ENCODE measurements around the gene ASAP2.

The ASAP2 gene

DNA sequence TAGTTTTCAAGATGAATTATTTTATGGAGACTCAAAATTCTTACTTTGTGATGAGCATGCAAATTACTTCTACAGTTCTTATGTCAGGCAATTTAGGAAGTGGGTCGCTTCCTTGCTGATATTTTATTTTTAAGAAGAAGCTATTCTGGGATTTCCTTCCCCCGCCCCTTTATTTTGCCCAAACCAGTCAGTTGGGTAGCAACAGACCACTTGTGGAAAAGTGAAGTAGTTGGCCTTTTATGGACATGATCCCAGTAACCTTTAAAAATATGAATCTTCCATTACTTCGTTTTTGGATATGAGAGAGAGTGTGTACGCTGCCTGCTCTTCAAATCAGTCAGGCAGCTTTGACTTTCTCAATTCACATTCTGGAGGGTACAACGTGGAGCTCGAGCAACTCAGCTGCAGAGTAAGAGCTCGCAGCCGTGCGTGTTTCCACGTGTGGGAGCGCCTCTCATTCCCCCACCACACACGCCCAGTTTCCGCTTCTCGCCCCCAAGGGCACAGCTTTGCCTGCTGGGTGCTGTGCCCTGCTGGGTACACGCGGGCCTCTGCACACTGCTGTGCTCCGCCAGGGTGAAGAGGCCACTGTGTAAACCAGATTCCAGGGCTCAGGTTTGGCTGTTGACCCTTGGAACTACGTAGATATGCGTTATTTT, 124.1 kb downstream of the ASAP2 start:
- no peak for DNase-seq

GRCh38 chr2:9331704-9332103, 125.1 kb downstream of the ASAP2 start:
- peak; percentile 41 for DNase-seq

- no peak for DNase-seq
Measured at GRCh38 chr2:9332136-9332852, 125.7 kb downstream of the ASAP2 start.

GRCh38 chr2:9332853-9333245, 126.2 kb downstream of the ASAP2 start:
- DNase-seq = no peak

GRCh38 chr2:9333591-9334171, 127.1 kb downstream of the ASAP2 start:
- DNase-seq = peak; percentile 80

- DNase-seq = no peak
Measured at GRCh38 chr2:9334761-9335160, 128.1 kb downstream of the ASAP2 start.

GRCh38 chr2:9335322-9335832, 128.8 kb downstream of the ASAP2 start:
- DNase-seq = no peak

GRCh38 chr2:9336241-9336575, 129.6 kb downstream of the ASAP2 start:
- DNase-seq = peak; percentile 21

- DNase-seq = peak; percentile 88
Measured at GRCh38 chr2:9336576-9337314, 130.1 kb downstream of the ASAP2 start.

GRCh38 chr2:9337901-9338300, 131.3 kb downstream of the ASAP2 start:
- DNase-seq = no peak

- DNase-seq = no peak
Measured at GRCh38 chr2:9341337-9341887, 134.8 kb downstream of the ASAP2 start.

DNA sequence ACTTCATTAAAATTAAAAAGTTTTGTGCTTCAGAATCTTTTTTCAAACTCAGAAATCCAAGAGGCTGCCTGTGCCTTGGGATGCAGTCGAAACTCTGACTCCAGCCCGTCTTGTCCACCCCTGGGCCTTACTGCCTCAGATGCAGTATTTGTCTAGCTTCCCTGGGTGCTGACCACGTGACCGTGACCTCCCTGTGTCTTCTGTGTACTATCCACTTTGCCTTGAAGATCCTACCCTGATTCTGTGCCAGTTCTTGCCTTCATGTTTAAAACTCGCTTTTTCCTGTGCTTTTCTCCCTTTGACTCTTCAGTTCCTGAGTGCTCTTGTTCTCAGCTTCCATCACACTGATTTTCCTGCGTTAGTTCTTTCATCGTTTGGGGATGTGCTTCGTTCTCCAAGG, 136.0 kb downstream of the ASAP2 start:
- DNase-seq = no peak

DNA sequence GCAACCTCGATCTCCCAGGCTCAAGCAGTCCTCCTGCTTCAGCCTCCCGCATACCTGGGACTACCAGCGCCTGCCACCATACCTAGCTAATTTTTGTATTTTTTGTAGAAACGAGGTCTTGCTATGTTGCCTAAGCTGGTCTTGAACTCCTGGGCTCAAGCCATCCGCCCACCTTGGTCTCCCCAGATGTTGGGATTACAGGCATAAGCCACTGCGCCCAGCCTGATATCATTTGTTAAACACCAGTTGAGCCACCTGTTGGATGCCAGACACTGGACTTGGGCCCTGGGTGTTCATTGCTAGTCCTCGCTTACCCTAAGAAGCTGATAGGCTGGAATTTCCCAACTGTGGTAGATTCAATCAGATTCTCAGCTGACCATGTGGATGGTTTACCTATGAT, 136.9 kb downstream of the ASAP2 start:
- DNase-seq = no peak

DNA sequence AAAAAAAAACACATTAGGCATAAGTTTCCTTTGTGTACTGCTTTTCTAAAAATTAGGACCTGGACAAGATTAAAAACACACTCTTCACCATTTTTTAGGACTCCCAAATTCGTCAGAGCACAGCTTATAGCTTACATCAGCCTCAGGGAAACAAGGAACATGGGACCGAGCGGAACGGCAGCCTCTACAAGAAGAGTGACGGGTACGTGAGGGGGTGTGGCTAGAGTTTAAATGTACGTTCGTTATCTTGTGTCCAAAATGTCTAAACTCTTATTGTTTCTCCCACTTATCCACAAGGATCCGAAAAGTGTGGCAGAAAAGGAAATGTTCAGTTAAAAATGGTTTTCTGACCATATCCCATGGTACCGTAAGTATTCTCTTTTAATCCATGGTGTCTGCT, 137.8 kb downstream of the ASAP2 start:
- no peak for DNase-seq

GRCh38 chr2:9345343-9345742, 138.7 kb downstream of the ASAP2 start:
- no peak for DNase-seq

DNA sequence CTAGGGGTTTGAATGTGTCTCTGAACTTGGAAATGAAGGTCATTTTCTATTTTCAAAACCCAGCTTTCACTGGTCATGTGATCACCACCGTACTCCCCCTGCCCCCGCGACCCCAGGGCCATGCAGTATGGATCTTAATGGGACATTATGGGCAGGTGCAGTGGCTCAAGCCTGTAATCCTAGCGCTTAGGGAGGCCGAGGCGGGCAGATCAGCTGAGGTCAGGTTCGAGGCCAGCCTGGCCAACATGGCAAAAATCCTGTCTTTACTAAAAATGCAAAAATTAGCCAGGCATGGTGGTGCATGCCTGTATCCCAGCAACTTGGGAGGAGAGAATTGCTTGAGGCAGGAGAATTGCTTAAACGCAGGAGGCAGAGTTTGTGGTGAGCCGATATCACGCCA, 139.4 kb downstream of the ASAP2 start:
- no peak for DNase-seq

DNA sequence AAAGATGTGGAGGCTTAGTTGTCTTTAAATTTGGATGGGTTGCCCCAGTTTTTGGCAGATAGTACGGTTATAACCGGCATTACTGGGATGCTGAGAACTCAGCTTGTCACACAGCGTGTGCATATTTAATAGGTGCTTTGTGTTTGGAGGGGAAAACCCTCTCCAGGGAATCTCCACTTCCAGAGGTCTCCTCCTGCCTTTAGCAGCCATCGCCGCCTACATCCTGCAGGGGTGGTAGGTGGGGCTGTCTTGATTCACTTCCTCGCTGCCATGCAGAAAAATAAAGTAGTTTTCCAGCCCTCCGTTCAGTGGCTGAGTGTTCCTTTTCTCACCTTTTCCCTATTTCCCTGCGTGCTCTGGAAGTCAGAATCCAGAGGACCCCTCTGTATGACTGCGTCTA, 140.3 kb downstream of the ASAP2 start:
- DNase-seq = no peak

DNA sequence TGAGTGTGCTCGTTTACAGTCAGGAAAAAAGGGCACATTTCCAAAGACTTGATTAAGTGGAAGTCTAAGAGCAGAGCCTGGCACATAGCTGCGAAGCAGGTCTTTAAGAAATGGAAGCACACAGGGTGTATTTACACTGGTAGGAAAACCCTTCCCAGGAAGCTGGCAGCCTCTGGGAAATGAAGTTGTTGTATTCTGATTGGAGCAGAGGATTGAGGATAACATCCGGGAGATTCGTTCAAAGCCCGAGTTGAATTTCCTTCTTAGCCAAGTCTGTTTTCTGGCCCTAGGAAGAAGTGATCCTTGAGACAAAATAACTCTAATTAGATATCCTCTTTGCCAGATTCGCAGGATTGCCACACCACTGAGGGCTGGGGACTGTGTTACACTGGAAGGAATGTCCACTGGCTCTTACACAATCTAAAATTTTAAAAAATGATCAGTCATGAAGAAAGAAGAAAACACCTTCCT, 140.8 kb downstream of the ASAP2 start:
- no peak for DNase-seq

DNA sequence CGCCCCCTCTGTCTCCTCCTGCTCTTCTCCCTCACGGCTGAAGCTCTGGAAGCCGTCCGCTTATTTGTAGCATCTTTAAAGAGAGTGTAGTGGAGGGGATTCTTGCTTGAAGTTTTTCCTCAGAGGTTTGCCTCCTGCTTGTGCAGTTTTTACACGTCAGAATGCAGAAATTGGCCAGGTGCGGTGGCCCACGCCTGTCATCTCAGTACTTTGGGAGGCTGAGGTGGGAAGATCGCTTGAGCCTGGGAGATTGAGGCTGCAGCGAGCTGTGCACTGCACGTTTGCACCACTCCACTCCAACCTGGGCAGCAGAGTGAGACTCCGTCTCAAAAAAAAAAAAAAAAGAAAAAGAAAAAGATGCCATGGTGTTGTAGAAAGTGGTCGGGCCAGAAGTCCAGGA, 147.7 kb downstream of the ASAP2 start:
- DNase-seq = no peak

GRCh38 chr2:9355270-9355669, 148.7 kb downstream of the ASAP2 start:
- DNase-seq = no peak

- no peak for DNase-seq
Measured at GRCh38 chr2:9355716-9356115, 149.1 kb downstream of the ASAP2 start.

DNA sequence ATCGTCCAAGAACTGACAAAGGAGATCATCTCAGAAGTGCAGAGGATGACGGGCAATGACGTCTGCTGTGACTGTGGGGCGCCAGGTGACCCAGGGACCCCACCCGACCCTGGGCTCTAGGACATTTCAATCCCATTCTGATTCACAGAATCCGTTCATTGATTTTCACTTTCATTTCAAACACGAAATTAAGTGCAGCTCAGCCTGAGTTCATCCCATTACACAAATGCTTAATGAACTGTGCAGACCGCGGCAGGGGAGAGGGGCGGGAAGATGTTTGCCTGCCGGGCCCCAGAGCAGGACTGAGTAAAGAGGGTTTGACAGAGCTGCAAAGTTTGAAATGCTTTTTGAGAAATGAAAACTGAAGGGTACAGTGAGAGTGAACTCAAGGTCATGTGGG, 149.6 kb downstream of the ASAP2 start:
- no peak for DNase-seq

GRCh38 chr2:9358846-9359245, 152.2 kb downstream of the ASAP2 start:
- peak; percentile 19 for DNase-seq
